Vagina (tissue), 2 donors: ENCODE measurements around the gene SQSTM1.

ENCODE experiments used
- POLR2A ChIP-seq, 2 donors: fragments of 450-650 bp; IDR thresholded peaks; one replicate each; pipeline ENCODE4 v1.6.1; 2017; ENCODE audit warnings: antibody characterized with exemption in 2 of 2, mild to moderate bottlenecking in 2 of 2, moderate library complexity in 2 of 2
- POLR2AphosphoS5 ChIP-seq, 2 donors: sonication (generic); formaldehyde crosslinking; IDR thresholded peaks; one replicate each; pipeline ENCODE4 v1.9.0; 2017; ENCODE audit warnings: antibody characterized with exemption in 2 of 2, mild to moderate bottlenecking in 2 of 2, low read depth in 1 of 2; ENCODE audit not compliant: insufficient read depth in 1 of 2
- TF ChIP-seq, protein P1 (sequence below), 3 experiments: fragments of 450-650 bp in 2 of 3; fragments of 200-600 bp in 1 of 3; sonication (generic) in 1 of 3; IDR thresholded peaks; one replicate each; pipeline ENCODE4 v1.5.1; 2017 to 2019; ENCODE audit warnings: antibody characterized with exemption in 3 of 3, mild to moderate bottlenecking in 2 of 3, moderate library complexity in 2 of 3

DNA sequence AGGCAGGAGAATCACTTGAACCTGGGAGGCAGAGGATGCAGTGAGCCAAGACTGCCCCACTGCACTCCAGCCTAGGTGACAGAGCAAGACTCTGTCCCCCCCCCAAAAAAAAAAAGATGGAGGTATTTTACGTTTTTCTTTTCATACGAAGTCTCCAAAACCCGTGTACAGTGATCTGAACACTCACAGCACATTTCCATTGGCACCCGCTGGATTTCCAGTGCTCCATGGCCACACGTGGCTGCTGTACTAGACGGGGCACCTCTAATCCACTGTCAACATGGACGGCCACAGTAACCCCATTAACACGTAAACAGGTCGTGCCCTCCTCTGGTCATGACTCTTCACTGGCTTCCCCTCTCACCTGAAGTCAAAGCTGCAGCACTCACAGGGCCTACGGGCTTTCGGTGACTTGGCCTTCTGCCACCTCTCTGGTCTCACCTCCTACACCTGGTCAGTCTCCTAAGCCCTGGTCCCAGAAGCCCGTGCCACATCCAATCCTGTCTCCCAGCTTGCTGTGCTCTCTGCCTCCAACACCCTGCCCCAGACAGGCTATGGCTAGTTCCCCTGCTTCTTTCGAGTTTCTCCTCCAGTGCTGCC, 64.9 kb downstream of the SQSTM1 start:
- TF ChIP-seq, protein P1, sequence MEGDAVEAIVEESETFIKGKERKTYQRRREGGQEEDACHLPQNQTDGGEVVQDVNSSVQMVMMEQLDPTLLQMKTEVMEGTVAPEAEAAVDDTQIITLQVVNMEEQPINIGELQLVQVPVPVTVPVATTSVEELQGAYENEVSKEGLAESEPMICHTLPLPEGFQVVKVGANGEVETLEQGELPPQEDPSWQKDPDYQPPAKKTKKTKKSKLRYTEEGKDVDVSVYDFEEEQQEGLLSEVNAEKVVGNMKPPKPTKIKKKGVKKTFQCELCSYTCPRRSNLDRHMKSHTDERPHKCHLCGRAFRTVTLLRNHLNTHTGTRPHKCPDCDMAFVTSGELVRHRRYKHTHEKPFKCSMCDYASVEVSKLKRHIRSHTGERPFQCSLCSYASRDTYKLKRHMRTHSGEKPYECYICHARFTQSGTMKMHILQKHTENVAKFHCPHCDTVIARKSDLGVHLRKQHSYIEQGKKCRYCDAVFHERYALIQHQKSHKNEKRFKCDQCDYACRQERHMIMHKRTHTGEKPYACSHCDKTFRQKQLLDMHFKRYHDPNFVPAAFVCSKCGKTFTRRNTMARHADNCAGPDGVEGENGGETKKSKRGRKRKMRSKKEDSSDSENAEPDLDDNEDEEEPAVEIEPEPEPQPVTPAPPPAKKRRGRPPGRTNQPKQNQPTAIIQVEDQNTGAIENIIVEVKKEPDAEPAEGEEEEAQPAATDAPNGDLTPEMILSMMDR (IDR thresholded peaks at IDR 0.05) = no peak
- TF ChIP-seq POLR2AphosphoS5 (IDR thresholded peaks at IDR 0.05; ENCODE audit: insufficient read depth in 1 of 2, low read depth in 1 of 2) = no peak
- no peak for TF ChIP-seq POLR2A (IDR thresholded peaks at IDR 0.05)
